Cardiac septum (tissue), 1 donor: ENCODE data around the gene AGAP9. TPM values are rescaled to one million over a fixed set of nuclear protein-coding genes. Genes with fewer than 3 reads are reported as not detected.
A peak's percentile ranks its signal among the peaks of the same experiment; 100 is the strongest.
"Not testable (repeated sequence)": the region's sequence is repeated elsewhere in the genome, so short reads cannot be mapped to it uniquely, and the experiment has no call there.

Source experiments
- DNase-seq: peaks from one replicate; pipeline ENCODE4 v3.0.0-alpha.2; 2020; ENCODE audit warnings: low spot score
- intact Hi-C: fragments of 100-400 bp; cut with DNase I; formaldehyde crosslinking; loops from one replicate; pipeline ENCODE4 v1.14.0; 2022
- total RNA-seq: library from RNA; stranded (reverse); fragmentation: NEBNext Ultra II Directional; extraction: Animal tissue kit (Norgen Biotek cat#: 25700); gene quantifications from one replicate; pipeline ENCODE4 v1.2.1, GENCODE V29; 2021
- donor health status: DM: no; HTN: no; CAD: no.

AGAP9 gene
- total RNA-seq, 1 donor from 2014 or later = 4.1 TPM

DNA sequence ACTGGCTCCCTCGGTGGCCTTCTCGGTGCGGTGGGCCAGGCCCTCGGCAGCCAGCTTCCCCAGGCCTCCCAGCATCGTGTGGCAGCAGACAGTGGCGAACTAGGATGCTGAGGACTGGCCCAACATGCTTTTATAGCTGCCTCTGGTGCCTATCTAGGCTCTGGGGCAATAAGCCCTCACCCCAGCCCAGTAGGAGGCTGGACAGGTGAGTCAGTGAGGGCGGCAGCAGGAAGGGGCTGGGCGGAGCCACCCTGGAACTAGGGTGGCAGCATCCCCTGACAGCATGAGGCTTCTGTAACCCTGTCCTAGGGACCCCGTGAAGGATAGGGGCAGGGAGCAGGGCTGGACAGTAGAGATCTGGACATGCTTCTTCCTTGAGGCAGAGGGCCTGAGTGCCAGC, 31.8 kb downstream of the AGAP9 start, which contains the start of gene FAM25G:
Gene FAM25G (minus strand): TSS at position 101 of the 400 bp plus-strand sequence. CDS start 26 bp downstream, at position 75.
- intact Hi-C loops, DNase-seq: not testable (repeated sequence)

DNA sequence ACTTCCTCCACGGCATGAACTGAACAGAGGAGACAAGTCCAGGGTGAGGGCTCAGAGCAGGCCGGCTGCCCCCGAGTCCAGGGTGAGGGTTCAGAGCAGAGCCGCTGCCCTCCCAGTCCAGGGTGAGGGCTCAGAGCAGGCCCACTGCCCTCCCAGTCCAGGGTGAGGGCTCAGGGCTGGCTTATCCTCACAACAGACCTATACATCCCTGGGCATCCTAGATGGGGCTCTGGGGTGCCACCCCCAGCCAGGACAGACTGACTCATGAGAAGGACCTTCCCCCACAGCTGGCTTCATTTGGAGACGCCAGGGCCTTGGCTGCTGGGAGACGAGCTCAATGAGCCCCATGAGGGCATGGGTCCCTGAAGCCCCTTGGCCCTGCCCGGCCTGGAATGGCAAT, 33.8 kb downstream of the AGAP9 start:
- intact Hi-C loops, DNase-seq: not testable (repeated sequence)

GRCh38 chr10:47485943-47486342, 37.5 kb downstream of the AGAP9 start:
- intact Hi-C loops, DNase-seq: not testable (repeated sequence)

- intact Hi-C loops, DNase-seq: not testable (repeated sequence)
Measured at GRCh38 chr10:47484786-47485185, 38.7 kb downstream of the AGAP9 start.

DNA sequence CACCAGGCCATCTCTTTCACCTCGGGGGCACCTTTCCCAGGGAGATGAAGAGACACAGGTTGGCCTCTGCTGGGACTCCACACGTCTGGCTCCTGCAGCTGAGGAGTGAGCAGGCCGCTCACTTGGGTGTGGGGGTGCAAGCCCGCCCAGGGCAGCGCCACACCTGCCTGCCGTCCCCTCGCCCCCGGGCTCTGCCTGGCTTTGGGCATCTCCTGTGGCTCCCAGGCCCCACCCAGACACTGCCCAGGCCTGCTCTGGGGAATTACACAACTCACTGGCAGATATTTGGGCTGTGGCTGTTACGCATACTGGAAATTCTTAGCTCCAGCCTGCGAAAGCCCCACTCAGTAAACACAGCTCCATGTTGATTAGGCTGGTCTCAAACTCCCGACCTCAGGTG, 39.5 kb downstream of the AGAP9 start, which contains the start of gene ANXA8:
Gene ANXA8 (minus strand): TSS at position 193 of the 400 bp plus-strand sequence. CDS start 182 bp downstream, at position 11.
- DNase-seq, intact Hi-C loops: not testable (repeated sequence)

- DNase-seq, intact Hi-C loops: not testable (repeated sequence)
Measured at GRCh38 chr10:47482367-47482766, 41.1 kb downstream of the AGAP9 start.

GRCh38 chr10:47481768-47482181, 41.7 kb downstream of the AGAP9 start:
- intact Hi-C loops = not testable (repeated sequence)

GRCh38 chr10:47481182-47481766, 42.2 kb downstream of the AGAP9 start:
- DNase-seq, intact Hi-C loops: not testable (repeated sequence)

More at GRCh38 chr10:47481768-47482181, 41.7 kb downstream of the AGAP9 start:
- DNase-seq = not testable (repeated sequence)

DNA sequence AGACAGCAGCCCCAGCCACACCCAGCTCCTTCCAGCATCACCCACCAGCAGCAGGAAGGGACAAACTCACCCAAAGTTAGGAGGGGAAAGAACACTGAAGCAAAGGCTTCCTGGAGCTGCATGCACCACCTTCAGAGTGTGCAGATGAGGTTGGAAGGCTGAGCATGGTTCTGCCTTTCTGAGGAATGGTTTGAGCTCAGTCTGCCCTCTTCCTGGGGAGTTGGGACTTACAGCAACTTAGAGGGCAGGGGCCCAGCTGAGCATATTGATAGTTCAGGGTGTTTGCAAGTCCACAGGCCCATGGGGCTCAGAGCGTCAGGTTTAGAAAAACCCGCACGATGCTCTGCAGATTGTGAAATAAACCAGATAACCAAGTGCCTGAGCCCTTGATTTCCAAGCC, 43.3 kb downstream of the AGAP9 start:
- intact Hi-C loops, DNase-seq: not testable (repeated sequence)

GRCh38 chr10:47478114-47478513, 45.3 kb downstream of the AGAP9 start:
- DNase-seq, intact Hi-C loops: not testable (repeated sequence)

DNA sequence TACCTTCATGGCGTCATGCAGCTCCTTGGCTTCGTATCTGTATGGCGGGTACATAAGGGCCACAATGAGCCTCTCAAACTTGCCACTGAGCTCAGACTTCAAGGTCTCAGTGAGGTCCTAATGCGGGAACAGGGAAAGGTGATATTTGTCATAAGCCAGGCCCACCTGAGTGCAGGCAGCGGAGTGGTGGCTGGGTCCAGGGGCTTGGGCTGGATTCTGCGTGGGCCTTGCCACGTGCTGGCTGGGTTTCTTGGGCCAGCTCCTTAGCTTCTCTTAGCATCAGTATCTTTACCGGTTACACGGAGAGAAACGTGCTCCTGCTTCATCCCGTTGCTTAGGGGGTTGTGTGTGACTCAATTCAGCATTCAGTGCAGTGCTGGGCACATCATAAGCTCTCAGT, 46.4 kb downstream of the AGAP9 start:
- DNase-seq, intact Hi-C loops: not testable (repeated sequence)

DNA sequence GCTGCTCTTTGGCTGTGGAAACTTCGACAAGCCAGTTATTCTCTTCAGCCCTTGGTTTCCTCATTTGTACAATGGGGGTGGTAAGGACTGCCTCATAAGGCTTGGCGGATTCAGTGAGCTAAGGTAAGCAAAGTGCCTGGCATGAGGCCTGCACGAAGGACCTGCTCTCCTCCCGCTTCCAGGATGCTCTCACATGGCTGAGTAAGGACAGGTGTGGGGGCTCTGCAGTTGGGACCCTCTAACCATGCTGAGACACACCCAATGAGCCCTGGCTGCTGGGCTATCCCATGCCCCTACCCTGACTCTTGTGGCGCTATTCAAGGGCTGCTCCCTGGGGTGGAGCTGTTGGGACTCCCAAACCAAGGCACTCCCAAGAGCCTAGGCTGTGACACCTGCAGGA, 48.3 kb downstream of the AGAP9 start:
- intact Hi-C loops, DNase-seq: not testable (repeated sequence)

- intact Hi-C loops, DNase-seq: not testable (repeated sequence)
Measured at GRCh38 chr10:47473516-47473915, 49.9 kb downstream of the AGAP9 start.

DNA sequence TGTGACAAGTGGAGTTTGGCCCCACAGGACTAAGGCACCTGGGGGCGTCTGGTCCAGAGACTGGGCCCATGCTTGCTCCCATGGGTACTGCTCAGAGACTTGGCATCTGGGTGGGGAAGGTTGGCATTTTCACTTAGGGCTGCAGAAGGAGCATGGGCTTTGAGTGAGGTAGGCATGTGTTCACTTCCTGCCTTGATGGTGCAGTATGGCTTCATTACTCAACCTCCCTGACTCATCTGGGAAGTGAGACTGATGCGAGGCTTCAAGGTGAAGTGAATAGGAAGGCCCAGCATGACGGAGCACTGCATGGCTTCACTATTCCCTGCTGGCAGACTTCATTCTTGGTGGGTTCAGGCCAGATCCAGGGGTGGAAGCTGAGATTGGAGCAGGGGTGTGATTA, 50.8 kb downstream of the AGAP9 start:
- intact Hi-C loops, DNase-seq: not testable (repeated sequence)

DNA sequence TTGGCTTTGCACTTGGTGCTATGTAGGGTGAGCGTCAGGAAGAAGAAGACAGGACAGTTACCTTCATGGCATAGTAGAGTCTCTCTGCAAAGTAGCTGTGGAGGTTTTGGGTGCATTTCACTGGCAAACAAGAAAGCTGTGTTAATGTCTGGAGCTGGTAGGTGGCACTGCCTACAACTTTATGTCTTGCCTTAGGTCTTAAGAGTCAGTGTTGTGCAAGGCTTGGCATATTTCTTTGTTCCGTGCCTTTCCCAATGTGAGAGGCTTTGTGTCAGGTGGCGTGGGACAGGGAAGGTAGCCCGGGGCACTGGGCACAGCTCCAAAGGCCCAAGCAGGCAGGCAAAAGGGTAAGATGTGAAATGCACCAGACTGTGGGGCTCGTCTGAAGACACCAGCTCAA, 51.4 kb downstream of the AGAP9 start:
- DNase-seq, intact Hi-C loops: not testable (repeated sequence)

DNA sequence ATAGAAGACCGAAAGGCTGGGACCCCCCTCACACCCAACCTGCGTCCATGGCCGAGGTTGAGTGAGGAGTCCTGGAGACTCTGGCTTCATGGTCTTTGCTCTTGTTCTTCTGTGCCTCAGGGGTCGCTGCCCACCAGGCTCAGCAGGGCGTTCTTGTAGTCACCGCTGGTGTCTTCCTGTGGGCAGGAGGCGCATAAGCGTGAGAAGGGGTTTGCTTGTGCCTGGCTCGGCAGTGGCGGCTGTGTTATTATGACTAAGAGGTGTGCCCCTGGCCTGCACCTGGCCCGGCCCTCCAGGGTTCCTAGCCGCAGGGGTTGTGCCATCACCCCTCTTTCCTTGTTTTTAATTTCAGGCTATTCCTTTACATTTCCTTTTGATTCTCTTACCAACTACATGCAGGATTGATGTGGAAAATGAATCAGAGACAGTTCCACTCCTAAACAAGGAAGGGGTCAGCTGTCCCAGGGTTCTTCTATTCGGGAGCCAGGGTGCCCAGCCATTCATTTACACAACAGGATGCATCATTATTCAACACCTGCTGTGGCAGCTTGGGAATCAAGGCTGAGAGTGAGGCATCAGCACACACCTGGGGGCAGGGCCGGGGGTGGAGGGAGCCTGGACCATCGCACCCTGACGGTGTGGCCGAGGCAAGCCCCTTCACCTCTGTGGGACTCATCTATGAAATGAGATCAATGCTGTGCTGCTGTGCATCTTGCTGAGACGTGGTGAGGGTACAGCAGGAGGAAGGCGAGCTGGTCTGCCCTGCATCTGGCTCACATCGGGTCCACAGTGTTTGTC, 54.5 kb downstream of the AGAP9 start:
- DNase-seq = peak; percentile 17
- intact Hi-C loops = not testable (repeated sequence)

DNA sequence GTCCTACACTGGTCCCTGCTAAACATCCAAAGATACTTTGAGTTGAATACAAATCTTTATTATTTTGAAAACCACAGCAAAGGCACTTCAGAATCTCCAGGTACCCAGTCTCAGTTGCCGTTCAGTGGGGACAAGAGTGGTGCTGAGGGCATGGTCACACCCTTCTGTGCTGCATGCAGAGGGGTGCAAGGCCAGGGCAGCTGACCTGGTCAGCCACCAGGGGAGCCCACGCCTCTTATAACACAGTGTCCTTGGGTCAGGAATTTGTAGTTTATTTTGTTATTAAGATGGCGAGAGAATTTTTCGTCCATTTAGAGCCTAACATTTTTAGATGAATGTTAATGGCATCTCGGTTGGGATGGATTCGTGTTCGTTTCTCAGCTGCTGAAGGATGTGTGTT, 55.5 kb downstream of the AGAP9 start:
- intact Hi-C loops = not testable (repeated sequence)
- peak; percentile 41 for DNase-seq

DNA sequence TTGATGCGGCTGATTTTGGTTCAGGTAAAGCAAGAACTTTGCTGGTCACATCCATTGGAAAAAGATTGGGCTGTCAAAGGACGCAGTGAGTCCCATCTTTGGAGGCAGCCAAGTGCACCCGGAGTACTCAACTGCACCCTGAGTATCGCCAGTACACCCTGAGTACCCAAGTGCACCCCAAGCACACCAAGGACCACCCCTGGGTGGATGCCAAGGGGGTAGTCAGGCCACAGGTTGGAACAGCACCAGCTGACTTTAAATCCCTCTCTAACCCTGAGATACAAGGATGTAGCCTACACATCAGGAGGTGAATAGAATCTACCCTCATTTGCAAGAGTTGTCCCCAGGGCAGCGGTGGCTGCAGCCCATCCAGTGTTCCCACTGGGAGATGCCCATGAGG, 56.0 kb downstream of the AGAP9 start:
- DNase-seq, intact Hi-C loops: not testable (repeated sequence)

- DNase-seq, intact Hi-C loops: not testable (repeated sequence)
Measured at GRCh38 chr10:47465216-47465917, 58.1 kb downstream of the AGAP9 start.
